NCI-H226 (cell line): ENCODE results near the gene PDGFRA.
"Not testable (repeated sequence)": the region's sequence is repeated elsewhere in the genome, so short reads cannot be mapped to it uniquely, and the experiment has no call there.

Experiments
- DNase-seq: peaks from one replicate; pipeline ENCODE4 v3.0.0-alpha.2; 2015

PDGFRA gene

GRCh38 chr4:54228056-54228527, 1.0 kb upstream of the PDGFRA start:
- peak; percentile 47 for DNase-seq

DNA sequence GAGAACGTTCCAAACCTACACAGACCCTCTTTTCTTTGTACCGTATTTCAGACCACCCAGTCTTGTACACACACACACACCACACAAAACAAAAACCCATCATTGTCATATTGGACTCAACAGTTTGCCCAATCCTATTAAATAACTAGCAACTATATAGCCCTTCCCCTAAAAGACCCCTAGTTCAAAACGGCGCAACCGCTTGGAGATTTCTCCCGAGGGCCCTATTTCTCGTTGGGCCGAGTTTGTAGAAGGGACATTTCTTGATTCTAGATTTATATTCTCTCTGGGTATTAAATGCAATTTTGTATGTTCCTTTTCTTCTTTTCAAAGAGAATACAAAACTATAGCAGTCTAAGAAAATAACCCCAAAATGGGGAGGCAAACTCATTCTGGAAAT, 547 bp upstream of the PDGFRA start:
- no peak for DNase-seq

- no peak for DNase-seq
Measured at GRCh38 chr4:54229631-54230483, 764 bp downstream of the PDGFRA start.

DNA sequence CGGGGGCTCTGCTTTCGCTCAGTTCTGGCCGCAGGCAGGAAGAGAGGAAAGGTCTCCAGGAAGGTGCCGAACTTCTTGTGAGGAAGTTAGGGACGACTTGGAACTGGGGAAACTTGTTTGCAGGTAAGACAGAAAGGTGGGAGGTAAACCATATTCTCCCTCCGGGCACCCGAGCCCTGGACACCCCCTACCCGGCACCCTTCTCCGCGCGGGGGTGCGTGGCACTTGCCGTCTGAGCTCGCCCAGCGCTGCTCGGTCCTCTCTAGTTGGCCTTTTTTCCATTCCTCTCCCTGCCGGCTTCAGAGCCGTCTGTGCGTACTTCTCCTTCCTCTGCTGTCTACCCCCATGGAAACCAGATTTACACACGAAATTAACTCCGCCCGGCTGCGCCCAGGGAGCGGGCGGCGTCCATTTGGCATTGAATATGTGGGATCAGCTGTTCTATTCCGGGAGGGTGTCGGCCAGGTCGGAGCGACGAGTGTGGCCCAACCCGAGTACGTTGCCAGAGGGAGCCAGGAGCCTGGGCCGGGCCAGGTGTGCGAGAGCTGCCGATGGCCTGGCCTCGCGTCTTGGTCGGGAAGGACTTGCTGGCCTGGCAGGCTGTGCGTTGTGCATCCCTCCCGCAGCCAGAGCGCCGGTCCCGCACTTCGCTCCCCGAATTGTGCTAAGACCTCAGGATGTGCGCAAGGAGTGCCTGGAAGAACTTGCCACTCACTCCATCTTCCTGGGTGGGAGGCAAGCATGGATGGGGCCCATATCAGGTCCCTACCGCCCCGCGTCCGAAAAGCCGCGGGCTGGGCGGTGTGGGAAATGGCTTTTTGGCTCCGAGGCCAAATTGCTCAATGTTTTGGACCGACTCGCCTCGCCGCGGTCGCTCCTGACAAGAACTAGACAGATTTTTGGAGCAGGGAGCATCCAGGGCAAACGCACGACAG, 1.7 kb downstream of the PDGFRA start:
- DNase-seq: no peak

DNA sequence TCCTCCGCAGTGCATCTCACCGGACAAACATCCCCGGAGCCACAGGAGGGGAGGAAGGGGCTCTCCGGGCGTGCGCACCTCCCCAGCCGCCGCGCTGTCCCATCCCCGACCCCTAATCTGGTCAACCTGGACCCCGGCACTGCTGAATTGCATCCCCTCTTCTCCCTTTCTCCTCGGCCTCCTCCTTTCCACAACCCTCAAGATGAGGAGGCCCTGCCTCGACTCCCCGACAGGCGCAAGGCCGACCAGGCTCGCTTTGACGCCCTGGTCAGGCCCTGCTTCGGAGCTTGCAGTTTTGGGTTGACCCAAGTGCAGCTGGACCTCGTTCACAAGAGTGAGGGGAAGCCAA, 2.3 kb downstream of the PDGFRA start:
- DNase-seq: no peak

DNA sequence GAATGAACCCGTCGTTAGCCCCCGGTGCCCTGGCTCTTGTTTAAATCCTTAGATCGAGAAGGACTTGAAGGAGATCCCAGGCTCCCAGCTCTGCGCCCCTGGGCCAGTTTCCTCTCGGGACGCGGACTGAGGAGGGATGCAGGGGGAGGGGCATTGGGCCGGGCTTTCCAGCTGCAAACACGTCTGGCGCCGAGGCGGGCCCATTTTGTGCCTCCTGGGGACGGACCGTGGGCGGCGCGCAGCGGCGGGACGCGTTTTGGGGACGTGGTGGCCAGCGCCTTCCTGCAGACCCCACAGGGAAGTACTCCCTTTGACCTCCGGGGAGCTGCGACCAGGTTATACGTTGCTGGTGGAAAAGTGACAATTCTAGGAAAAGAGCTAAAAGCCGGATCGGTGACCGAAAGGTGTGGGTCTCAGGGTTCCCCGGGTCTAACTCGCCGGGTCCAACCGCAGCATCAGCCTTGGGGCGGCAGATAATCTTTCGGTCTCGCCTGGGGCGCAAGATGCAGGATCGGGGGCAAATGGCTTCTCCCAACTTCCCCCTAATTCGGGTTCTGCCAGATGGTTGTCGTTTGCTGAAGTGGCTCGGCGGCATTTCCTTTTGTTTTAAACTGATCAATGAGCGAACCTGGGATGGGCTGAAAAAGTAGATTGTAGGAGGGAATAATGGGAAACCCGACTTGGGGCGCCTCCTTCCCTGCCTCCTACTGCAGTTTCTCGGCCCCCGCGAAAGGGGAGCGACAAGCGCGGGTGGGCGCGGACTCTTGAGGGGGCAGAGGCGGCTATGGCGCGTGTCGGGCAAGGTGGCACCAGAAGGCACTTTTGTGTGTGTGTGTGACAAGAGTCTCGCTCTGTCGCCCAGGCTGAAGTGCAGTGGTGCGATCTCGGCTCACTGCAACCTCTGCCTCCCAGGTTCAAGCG, 2.9 kb downstream of the PDGFRA start:
- no peak for DNase-seq

GRCh38 chr4:54233277-54233696, 4.2 kb downstream of the PDGFRA start:
- DNase-seq: peak; percentile 78

DNA sequence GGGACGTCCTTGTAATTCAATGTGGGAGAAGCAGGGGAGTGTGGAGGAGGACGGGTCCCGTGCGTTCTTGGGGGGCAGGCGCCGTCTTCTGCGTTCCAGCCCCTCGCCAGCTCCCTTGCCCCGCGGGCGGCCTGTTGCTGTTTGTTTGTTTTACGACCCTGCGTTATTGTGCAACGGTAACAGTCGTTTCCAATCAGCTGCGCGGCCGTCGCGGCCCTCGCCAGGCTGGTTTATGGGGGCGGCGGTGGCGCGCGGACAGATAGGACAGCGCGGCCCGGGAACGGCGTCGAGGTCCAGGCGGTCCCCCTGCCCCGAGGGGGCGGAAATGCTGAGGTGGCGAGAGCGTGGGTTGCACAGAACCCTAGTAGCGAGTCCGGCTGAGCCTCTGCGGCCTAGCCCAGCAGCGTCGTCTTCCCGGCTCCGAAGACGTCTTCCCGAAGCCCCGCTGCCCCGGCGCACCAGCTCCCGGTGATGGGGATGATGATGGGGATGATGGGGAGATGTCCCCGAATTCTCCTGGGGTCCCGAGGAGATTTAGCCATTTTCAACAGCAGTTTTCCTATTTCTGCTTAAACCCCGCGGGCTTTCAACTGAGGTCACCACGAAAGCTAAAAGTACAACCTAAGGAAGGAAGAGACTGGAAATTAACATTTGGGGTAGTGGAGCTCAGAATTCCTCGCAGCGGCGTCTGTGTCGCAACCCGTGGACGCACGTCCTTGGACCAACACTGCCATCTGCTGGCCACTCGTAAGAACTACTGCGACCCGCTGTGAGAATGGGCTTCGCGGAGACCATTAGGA, 4.8 kb downstream of the PDGFRA start:
- DNase-seq: peak; percentile 55

DNA sequence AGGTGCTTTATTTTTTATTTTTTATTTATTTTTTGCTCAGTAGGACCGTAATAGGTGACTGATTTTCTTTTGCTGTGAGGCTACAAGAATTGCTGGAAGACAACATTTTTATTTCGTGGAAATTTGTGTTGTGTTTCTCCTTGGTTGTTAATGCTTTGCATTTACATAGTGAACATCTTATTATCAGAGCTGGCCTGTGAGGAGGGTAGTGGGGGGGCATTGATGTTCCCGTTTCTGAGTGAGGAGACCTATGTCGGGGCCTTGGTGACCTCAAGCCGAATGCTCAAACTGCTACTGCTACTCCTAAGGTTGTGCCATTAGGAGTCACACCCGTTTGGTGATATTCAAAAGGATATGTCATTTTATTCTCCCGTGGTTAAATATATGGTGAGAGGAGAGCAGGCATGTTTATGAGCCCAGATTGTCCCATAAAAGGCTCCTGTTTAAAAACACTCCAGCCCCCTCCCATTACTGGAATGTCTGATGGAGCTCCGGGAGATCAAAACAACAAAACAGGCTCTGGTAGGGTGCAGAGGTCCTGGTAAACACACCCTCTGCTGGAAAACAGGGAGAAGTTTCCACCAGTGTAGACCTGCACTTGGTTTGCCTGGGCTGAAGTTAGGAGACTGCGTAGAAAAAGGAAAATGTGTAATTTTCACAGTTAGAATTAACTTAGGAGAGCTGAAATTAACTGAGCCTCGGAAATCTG, 5.6 kb downstream of the PDGFRA start:
- no peak for DNase-seq

DNA sequence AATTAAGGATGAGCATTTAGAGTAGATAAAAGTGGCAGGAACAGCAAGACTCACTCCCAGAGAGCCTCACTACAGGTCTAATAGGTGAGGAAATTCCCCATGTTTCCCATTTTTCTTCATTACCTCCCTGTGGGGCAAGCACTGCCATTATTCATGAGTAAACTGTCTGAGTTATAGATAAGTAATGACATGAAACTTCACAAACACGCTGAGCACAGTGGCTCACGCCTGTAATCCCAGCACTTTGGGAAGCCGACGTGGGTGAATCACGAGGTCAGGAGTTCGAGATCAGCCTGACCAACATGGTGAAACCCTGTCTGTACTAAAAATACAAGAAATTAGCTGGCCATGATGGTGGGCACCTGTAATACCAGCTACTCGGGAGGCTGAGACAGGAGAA, 7.2 kb downstream of the PDGFRA start:
- DNase-seq: not testable (repeated sequence)

GRCh38 chr4:54237770-54238169, 8.7 kb downstream of the PDGFRA start:
- DNase-seq: no peak

DNA sequence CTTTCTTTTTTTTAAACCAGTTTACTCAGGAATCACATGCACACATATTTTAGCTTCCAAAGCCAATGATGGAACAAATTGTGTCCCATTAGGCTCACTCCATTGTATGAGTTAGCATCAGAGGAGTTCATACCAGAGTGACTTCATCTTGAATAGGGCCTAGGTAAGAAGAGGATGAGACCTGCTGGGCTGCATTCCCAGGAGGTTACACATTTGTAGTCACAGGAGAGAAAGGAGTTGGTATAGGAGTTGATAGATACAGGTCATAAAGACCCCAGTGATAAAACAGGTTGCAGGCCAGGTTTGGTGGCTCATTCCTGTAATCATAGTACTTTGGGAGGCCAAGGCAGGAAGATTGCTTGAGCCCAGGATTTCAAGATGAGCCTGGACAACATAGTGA, 9.3 kb downstream of the PDGFRA start:
- no peak for DNase-seq

GRCh38 chr4:54241268-54241823, 12.3 kb downstream of the PDGFRA start:
- DNase-seq: not testable (repeated sequence)

DNA sequence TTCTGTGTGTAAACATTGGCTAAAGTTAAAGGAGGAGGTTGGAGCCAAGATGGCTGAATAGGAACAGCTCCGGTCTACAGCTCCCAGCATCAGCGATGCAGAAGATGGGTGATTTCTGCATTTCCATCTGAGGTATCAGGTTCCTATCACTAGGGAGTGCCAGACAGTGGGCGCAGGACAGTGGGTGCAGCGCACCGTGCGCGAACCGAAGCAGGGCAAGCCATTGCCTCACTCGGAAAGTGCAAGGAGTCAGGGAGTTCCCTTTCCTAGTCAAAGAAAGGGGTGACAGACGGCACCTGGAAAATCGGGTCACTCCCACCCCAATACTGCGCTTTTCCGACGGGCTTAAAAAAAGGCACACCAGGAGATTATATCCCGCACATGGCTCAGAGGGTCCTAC, 14.4 kb downstream of the PDGFRA start:
- not testable (repeated sequence) for DNase-seq

- not testable (repeated sequence) for DNase-seq
Measured at GRCh38 chr4:54252312-54252711, 23.2 kb downstream of the PDGFRA start.

DNA sequence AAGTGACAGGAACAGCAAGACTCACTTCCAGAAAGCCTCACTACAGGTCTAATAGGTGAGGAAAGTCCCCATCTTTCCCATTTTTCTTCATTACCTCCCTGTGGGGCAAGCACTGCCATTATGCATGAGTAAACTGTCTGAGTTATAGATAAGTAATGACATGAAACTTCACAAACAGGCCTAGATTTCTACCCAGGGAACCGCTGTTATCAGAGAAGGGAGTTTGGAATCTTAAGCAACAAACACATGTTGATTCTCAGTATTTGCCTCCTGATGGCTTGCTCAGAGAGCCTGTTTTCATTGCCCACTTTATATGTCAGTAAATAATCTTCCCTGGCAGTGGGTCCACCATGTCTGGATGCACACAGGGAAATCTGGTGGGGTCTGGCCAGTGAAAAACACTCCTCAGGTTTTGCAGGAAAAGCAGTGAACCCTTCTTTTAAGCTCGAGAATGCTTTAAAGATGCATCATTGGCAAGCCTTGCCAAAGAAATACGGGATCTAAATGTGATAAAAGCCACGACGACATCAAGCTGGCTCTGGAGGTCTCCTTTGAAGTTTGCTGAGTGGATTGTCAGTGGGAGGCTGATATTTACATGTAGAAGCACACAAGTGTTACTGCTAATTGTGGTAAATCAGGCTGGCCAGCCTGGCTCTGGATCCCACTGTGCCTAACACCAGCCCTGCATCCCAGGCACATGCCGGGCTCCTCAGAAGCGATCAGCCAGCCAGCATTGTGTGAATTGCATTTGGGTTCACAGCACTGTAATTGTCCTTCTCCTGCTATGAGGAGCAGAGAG, 25.2 kb downstream of the PDGFRA start:
- DNase-seq: peak; percentile 48

DNA sequence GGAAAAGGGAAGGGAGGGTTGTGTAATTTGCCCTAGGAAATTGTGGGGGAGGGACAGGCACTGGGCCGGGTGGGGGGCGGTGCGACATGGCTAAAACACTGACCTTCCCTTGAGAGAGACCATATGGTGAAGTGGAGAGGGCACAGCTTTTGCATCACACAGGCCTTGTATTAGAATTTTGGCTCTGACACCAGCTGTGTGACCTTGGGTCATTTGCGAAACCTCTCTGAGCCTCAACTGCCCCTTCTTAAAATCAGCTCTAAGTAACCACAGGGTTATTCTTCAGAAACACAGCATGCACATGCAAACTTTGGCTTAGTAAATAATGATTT, 25.8 kb downstream of the PDGFRA start:
- no peak for DNase-seq

- peak; percentile 82 for DNase-seq
Measured at GRCh38 chr4:54255881-54256280, 26.8 kb downstream of the PDGFRA start.

DNA sequence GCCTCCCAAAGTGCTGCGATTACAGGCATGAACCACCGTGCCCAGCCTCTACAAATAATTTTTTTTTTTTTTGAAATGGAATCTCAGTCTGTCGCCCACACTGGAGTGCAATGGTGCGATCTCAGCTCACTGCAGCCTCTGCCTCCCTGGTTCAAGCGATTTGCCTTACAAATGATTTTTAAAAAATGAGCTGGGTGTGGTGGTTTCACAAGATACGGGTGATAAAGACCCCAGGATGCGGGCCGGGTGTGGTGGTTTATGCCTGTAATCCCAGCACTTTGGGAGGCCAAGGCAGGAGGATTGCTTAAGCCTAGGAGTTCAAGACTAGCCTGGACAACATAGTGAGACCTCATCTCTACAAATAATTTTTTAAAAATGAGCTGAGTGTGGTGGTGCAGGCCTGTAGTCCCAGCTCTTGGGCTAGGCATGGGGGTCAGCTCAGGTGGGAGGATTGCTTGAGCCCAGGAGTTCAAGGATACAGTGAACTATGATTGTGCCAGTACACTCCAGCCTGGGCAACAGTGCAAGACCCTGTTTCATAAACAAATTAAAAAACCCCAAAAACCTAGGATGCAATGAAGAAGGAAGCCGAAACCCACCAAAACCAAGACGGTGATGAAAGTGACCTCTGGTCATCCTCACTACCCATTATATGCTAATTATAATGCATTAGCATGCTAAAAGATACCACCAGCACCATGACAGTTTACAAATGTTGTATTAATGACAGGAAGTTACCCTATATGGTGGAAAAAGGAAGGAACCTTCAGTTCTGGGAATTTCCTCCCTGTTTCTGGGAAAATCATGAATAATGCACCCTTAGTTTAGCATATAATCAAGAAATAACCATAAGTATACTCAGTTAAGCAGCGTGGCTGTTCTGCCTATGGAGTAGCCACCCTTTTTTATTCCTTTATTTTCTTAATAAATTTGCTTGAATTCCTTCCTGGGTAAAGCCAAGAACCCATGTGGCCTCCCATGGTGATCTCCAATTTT, 27.7 kb downstream of the PDGFRA start:
- DNase-seq: no peak
